Hepatocyte (in vitro differentiated cells): Measurements from ENCODE around the gene SH3YL1. TPM values are rescaled to one million over a fixed set of nuclear protein-coding genes. Genes with fewer than 3 reads are reported as not detected.

Experiments used
- DNase-seq: peaks from one replicate; pipeline ENCODE4 v3.0.0-alpha.2; 2016; ENCODE audit warnings: low spot score
- H2AFZ ChIP-seq: fragments of 200-600 bp; sonication (generic); 2 replicates; pipeline ENCODE4 v1.6.0; 2016; ENCODE audit warnings: antibody characterized with exemption, mild to moderate bottlenecking
- H3K27ac ChIP-seq: fragments of 200-600 bp; sonication (generic); 2 replicates; pipeline ENCODE4 v1.5.1; 2016; ENCODE audit warnings: mild to moderate bottlenecking
- H3K27me3 ChIP-seq: fragments of 200-600 bp; sonication (generic); 2 replicates; pipeline ENCODE4 v1.6.1; 2016
- H3K36me3 ChIP-seq: fragments of 200-600 bp; sonication (generic); replicated peaks from 2 replicates; pipeline ENCODE4 v1.5.1; 2016; ENCODE audit warnings: low read depth; ENCODE audit not compliant: insufficient read depth
- H3K4me1 ChIP-seq: fragments of 200-600 bp; sonication (generic); 2 replicates; pipeline ENCODE4 v1.5.1; 2016; ENCODE audit warnings: mild to moderate bottlenecking, moderate library complexity; ENCODE audit not compliant: insufficient read depth
- H3K4me2 ChIP-seq: fragments of 200-600 bp; sonication (generic); 2 replicates; pipeline ENCODE4 v1.6.0; 2016
- H3K4me3 ChIP-seq: fragments of 200-600 bp; sonication (generic); 2 replicates; pipeline ENCODE4 v1.5.1; 2016; ENCODE audit warnings: mild to moderate bottlenecking
- H3K79me2 ChIP-seq: fragments of 200-600 bp; sonication (generic); 2 replicates; pipeline ENCODE4 v1.6.0; 2017; ENCODE audit warnings: mild to moderate bottlenecking
- H3K9me2 ChIP-seq: fragments of 200-600 bp; sonication (generic); replicated peaks from 2 replicates; pipeline ENCODE4 v1.6.0; 2017; ENCODE audit warnings: mild to moderate bottlenecking; ENCODE audit not compliant: insufficient read depth
- H3K9me3 ChIP-seq: fragments of 200-600 bp; sonication (generic); 2 replicates; pipeline ENCODE4 v1.5.1; 2016; ENCODE audit warnings: low read depth, mild to moderate bottlenecking
- H4K20me1 ChIP-seq: fragments of 200-600 bp; sonication (generic); 2 replicates; pipeline ENCODE4 v1.6.0; 2016; ENCODE audit warnings: mild to moderate bottlenecking; ENCODE audit not compliant: insufficient read depth, poor library complexity, severe bottlenecking
- EZH2 ChIP-seq: fragments of 200-600 bp; sonication (generic); IDR thresholded peaks from 2 replicates; pipeline ENCODE4 v1.6.1; 2016; ENCODE audit warnings: antibody characterized with exemption, mild to moderate bottlenecking, borderline replicate concordance
- EZH2phosphoT487 ChIP-seq: fragments of 200-600 bp; sonication (generic); IDR thresholded peaks from one replicate; pipeline ENCODE4 v1.6.1; 2018; ENCODE audit warnings: antibody characterized with exemption, mild to moderate bottlenecking, low read depth, moderate library complexity; ENCODE audit not compliant: unreplicated experiment, severe bottlenecking
- WGBS: methylation state at CpG from one replicate; pipeline ENCODE4 v1.1.6; 2016; ENCODE audit warnings: low lambda C conversion rate; ENCODE audit errors: missing lambda C conversion rate; 5-methylcytosine and 5-hydroxymethylcytosine counted together
- polyA plus RNA-seq: library from polyadenylated mRNA; unstranded; fragments of >200 nt; fragmentation: Nextera tagmentation; extraction: Ambion mirVana; gene quantifications from 2 replicates; pipeline ENCODE4 v1.2.1, GENCODE V29; 2016
- total RNA-seq: library from RNA; depleted of rRNA; stranded (reverse); fragments of >200 nt; gene quantifications from 2 replicates; pipeline ENCODE4 v1.2.3, GENCODE V29; 2014
- TF ChIP-seq, protein P1 (sequence below): fragments of 200-600 bp; sonication (generic); IDR thresholded peaks from 2 replicates; pipeline ENCODE4 v1.5.1; 2016; ENCODE audit warnings: antibody characterized with exemption, mild to moderate bottlenecking; ENCODE audit not compliant: poor library complexity

Gene SH3YL1
- total and polyA plus RNA-seq, 2 experiments from 2014 or later = 36.3 to 99.8 TPM

- Histone ChIP-seq H3K36me3 (no peaks in the 10 kb centered on the region), H4K20me1 (no peaks in the 10 kb centered on the region), H3K27ac (no peak overlapping the region), H3K9me2 (no peaks in the 10 kb centered on the region), H3K9me3 (no peaks in the 10 kb centered on the region), H3K4me1 (no peaks in the 10 kb centered on the region), H3K4me3 (no peak overlapping the region), H2AFZ (no peak overlapping the region), H3K4me2 (no peak overlapping the region), H3K27me3 (peaks cover 33% of the 10 kb centered on the region), H3K79me2 (no peaks in the 10 kb centered on the region)
- WGBS = 88% methylated on average over 5 of the region's 5 CpGs
- no peak for DNase-seq
- TF ChIP-seq, protein P1, sequence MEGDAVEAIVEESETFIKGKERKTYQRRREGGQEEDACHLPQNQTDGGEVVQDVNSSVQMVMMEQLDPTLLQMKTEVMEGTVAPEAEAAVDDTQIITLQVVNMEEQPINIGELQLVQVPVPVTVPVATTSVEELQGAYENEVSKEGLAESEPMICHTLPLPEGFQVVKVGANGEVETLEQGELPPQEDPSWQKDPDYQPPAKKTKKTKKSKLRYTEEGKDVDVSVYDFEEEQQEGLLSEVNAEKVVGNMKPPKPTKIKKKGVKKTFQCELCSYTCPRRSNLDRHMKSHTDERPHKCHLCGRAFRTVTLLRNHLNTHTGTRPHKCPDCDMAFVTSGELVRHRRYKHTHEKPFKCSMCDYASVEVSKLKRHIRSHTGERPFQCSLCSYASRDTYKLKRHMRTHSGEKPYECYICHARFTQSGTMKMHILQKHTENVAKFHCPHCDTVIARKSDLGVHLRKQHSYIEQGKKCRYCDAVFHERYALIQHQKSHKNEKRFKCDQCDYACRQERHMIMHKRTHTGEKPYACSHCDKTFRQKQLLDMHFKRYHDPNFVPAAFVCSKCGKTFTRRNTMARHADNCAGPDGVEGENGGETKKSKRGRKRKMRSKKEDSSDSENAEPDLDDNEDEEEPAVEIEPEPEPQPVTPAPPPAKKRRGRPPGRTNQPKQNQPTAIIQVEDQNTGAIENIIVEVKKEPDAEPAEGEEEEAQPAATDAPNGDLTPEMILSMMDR = no peak
- TF ChIP-seq EZH2phosphoT487 (no peak), EZH2 (no peak)
Observed at GRCh38 chr2:295090-295489, 31.3 kb upstream of the SH3YL1 start.

DNA sequence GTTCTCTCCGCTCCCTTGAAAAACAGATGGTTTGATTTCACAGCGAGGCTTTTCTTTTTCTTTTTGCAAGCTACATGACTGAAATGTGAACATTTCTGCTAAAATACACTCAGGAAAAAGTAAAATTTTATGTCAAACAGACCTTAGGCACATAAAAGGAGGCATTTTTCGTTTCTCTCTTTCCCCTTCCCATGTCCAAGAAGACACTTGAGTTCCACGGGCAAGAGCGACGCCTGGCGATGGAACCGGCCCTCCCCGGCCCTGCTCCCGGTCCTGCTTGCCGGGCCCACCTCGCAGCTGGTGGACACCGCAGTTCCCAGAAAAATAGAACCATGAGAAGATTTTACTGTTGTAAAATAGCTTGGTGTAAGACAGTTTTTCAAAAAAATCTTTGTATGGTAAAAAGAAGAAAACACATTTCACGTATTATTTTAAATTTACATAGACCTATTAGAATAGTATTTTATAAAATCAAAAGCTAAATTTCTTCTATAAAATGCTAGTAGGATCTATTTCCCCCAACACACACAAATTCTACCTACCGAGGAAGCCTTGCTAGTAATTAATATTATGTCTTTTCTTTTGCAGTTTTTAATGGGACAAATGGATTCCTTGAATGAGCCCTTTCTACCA is 26.4 kb upstream of the SH3YL1 start:
- Histone ChIP-seq H3K36me3 (no peaks in the 10 kb centered on the region), H3K9me2 (no peaks in the 10 kb centered on the region), H3K9me3 (no peaks in the 10 kb centered on the region), H3K4me1 (peaks cover 9% of the 10 kb centered on the region), H4K20me1 (peaks cover 16% of the 10 kb centered on the region), H2AFZ (peak overlapping the region; percentile 52), H3K27me3 (peaks cover 58% of the 10 kb centered on the region), H3K27ac (no peak overlapping the region), H3K79me2 (no peaks in the 10 kb centered on the region), H3K4me3 (peak overlapping the region; percentile 38), H3K4me2 (peak overlapping the region; percentile 91)
- DNase-seq = peak; percentile 83
- TF ChIP-seq EZH2phosphoT487 (no peak), EZH2 (no peak)
- TF ChIP-seq, protein P1 = peak; percentile 84
- WGBS = 8% methylated on average over 15 of the region's 15 CpGs

GRCh38 chr2:289362-290089 is 25.7 kb upstream of the SH3YL1 start:
- Histone ChIP-seq H2AFZ (peak overlapping the region; percentile 52), H3K27ac (no peak overlapping the region), H3K36me3 (no peaks in the 10 kb centered on the region), H3K4me1 (peaks cover 9% of the 10 kb centered on the region), H3K9me2 (no peaks in the 10 kb centered on the region), H3K4me3 (peak overlapping the region; percentile 38), H3K79me2 (no peaks in the 10 kb centered on the region), H3K27me3 (peaks cover 61% of the 10 kb centered on the region), H3K4me2 (peak overlapping the region; percentile 91), H3K9me3 (no peaks in the 10 kb centered on the region), H4K20me1 (peaks cover 16% of the 10 kb centered on the region)
- peak; percentile 23 for DNase-seq
- TF ChIP-seq EZH2 (peak; percentile 80), EZH2phosphoT487 (peak; percentile 37)
- TF ChIP-seq, protein P1 = no peak
- WGBS = 2% methylated on average over 47 of the region's 60 CpGs
